HepG2 (cell line): Measurements from ENCODE around the gene MYOT. TPM values are rescaled to one million over a fixed set of nuclear protein-coding genes. Genes with fewer than 3 reads are reported as not detected.
A peak's percentile ranks its signal among the peaks of the same experiment; 100 is the strongest.

ENCODE experiments used
- CCDC6 ChIP-seq: sonication (generic); formaldehyde crosslinking; IDR thresholded peaks from 2 replicates; pipeline ENCODE4 v1.8.1; 2022; ENCODE audit warnings: mild to moderate bottlenecking, missing genetic modification reagents, moderate library complexity
- DNMT1 ChIP-seq: sonication (generic); formaldehyde crosslinking; IDR thresholded peaks from 2 replicates; pipeline ENCODE4 v1.5.1; 2020; ENCODE audit warnings: mild to moderate bottlenecking, missing genetic modification reagents
- GATAD2A ChIP-seq: IDR thresholded peaks from 2 replicates; pipeline ENCODE4 v1.6.1; 2016
- GFI1 ChIP-seq: sonication (generic); formaldehyde crosslinking; IDR thresholded peaks from 2 replicates; pipeline ENCODE4 v1.5.0; 2020; ENCODE audit warnings: missing genetic modification reagents, mild to moderate bottlenecking, borderline replicate concordance
- HNRNPUL1 ChIP-seq: fragments of 200-400 bp; formaldehyde crosslinking; IDR thresholded peaks from 2 replicates; pipeline ENCODE4 v1.6.1; 2017; ENCODE audit warnings: low read depth, mild to moderate bottlenecking, low read length, moderate library complexity
- ISL2 ChIP-seq: sonication (generic); formaldehyde crosslinking; IDR thresholded peaks from 2 replicates; pipeline ENCODE4 v1.5.0; 2020; ENCODE audit warnings: missing genetic modification reagents
- MAFF ChIP-seq: IDR thresholded peaks from 2 replicates; pipeline ENCODE4 v1.6.1; 2011; ENCODE audit warnings: low read depth, low read length, improper control_type of control experiment
- MED1 ChIP-seq: sonication (generic); formaldehyde crosslinking; IDR thresholded peaks from 2 replicates; pipeline ENCODE4 v1.4.0; 2020; ENCODE audit warnings: missing genetic modification reagents
- NONO ChIP-seq, 2 experiments: fragments of 450-650 bp in 1 of 2; sonication (generic) in 1 of 2; formaldehyde crosslinking in 1 of 2; IDR thresholded peaks in 1 of 2; conservative IDR thresholded peaks in 1 of 2; 2 replicates each; pipeline versions ENCODE4 v1.6.1 to v1.8.0; 2017 to 2022; ENCODE audit warnings: mild to moderate bottlenecking in 1 of 2, missing genetic modification reagents in 1 of 2, moderate library complexity in 1 of 2
- PRPF4 ChIP-seq: fragments of 200-400 bp; formaldehyde crosslinking; IDR thresholded peaks from 2 replicates; pipeline ENCODE4 v1.6.1; 2016; ENCODE audit warnings: low read length, low read depth; ENCODE audit not compliant: poor library complexity, severe bottlenecking
- RARA ChIP-seq: IDR thresholded peaks from 2 replicates; pipeline ENCODE4 v1.6.1; 2016; ENCODE audit warnings: missing genetic modification reagents, missing compliant biosample characterization
- ZBTB26 ChIP-seq: IDR thresholded peaks from 2 replicates; pipeline ENCODE4 v1.6.1; 2016; ENCODE audit warnings: missing compliant biosample characterization, missing genetic modification reagents, borderline replicate concordance
- ZBTB37 ChIP-seq: sonication (generic); formaldehyde crosslinking; IDR thresholded peaks from 2 replicates; pipeline ENCODE4 v1.4.0; 2020; ENCODE audit warnings: mild to moderate bottlenecking, missing genetic modification reagents
- ZNF451 ChIP-seq: sonication (generic); formaldehyde crosslinking; IDR thresholded peaks from 2 replicates; pipeline ENCODE4 v1.5.0; 2020; ENCODE audit warnings: mild to moderate bottlenecking, missing genetic modification reagents
- polyA plus RNA-seq, 8 experiments: library from polyadenylated mRNA; depleted of rRNA in 3 of 8; stranded (reverse) in 7 of 8; unstranded in 1 of 8; fragments of >200 nt; fragmentation: Illumina TruSeq in 4 of 8; extraction: Trizol in 4 of 8; gene quantifications; 2 replicates each; pipeline versions ENCODE4 v1.2.1 to v1.2.3, GENCODE V29; 2011 to 2016; ENCODE audit warnings: low read depth in 4 of 8, missing spikeins in 1 of 8, mixed read lengths in 1 of 8; ENCODE audit not compliant: insufficient read depth in 1 of 8
- total RNA-seq, 5 experiments: library from RNA; depleted of rRNA; stranded (reverse); fragments of >200 nt; fragmentation: Illumina TruSeq; extraction: Trizol; gene quantifications; 2 replicates each; pipeline ENCODE4 v1.2.3, GENCODE V29; 2016; ENCODE audit warnings: low read depth in 1 of 5
- TF ChIP-seq, protein P1 (sequence below): sonication (generic); formaldehyde crosslinking; IDR thresholded peaks from 2 replicates; pipeline ENCODE4 v1.4.0; 2020; ENCODE audit warnings: low read depth, mild to moderate bottlenecking, missing genetic modification reagents

The MYOT gene
- total and polyA plus RNA-seq, 2 of the 13 experiments (the other 11 are each of a cell fraction or from before 2014, with no cell fraction given) = not detected

DNA sequence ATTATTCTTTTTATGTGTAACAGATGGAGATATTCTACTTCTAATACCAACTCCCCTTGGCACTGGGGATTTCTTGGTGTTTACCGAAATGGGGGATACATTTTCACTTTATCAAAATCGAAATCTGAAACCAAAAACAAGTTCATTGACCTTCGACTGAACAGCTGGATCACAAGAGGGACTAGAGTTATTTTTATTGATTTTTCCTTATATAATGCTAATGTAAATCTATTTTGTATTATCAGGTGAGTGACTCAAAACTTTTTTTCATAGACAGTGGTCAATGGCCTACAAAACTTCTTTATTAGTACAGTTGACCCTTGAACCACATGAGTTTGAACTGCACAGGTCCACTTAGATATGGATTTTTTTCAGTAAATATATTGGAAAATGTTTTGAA, 31.8 kb downstream of the MYOT start (continued):
- peak; percentile 42; the same call in 1 of the 2 replicates for TF ChIP-seq ZBTB37
- no peak for TF ChIP-seq CCDC6 (CRISPR knock-in tag)
- no peak for TF ChIP-seq NONO (IDR thresholded peaks at IDR 0.05)
- TF ChIP-seq NONO (CRISPR knock-in tag; conservative IDR thresholded peaks at IDR 0.05) = no peak
- TF ChIP-seq, protein P1, sequence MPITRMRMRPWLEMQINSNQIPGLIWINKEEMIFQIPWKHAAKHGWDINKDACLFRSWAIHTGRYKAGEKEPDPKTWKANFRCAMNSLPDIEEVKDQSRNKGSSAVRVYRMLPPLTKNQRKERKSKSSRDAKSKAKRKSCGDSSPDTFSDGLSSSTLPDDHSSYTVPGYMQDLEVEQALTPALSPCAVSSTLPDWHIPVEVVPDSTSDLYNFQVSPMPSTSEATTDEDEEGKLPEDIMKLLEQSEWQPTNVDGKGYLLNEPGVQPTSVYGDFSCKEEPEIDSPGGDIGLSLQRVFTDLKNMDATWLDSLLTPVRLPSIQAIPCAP (CRISPR knock-in tag) = no peak
- no peak for TF ChIP-seq MAFF
- TF ChIP-seq GATAD2A (CRISPR knock-in tag) = peak; percentile 79
- peak; percentile 84 for TF ChIP-seq ISL2 (CRISPR knock-in tag)
- no peak for TF ChIP-seq ZNF451 (CRISPR knock-in tag)
- TF ChIP-seq GFI1 (CRISPR knock-in tag) = peak; percentile 73; the same call in 1 of the 2 replicates
- no peak for TF ChIP-seq PRPF4
- TF ChIP-seq HNRNPUL1 = no peak
- TF ChIP-seq MED1 = peak; percentile 49
- TF ChIP-seq DNMT1 (CRISPR knock-in tag) = no peak
- TF ChIP-seq RARA (CRISPR knock-in tag) = peak; percentile 60
- no peak for TF ChIP-seq ZBTB26 (CRISPR knock-in tag)
